OCI-M2 (cell line): Measurements from ENCODE around the gene MEOX2.

Experiments
- DNase-seq: peaks from one replicate; lab custom pipeline; 2025; ENCODE audit not compliant: unreplicated experiment; lab: John Stamatoyannopoulos, UW

The MEOX2 gene

GRCh38 chr7:15681631-15682030, 4.9 kb downstream of the MEOX2 start:
- no peak for DNase-seq

- DNase-seq = no peak
Measured at GRCh38 chr7:15681186-15681585, 5.3 kb downstream of the MEOX2 start.

- no peak for DNase-seq
Measured at GRCh38 chr7:15680446-15680845, 6.0 kb downstream of the MEOX2 start.

- no peak for DNase-seq
Measured at GRCh38 chr7:15679306-15679705, 7.2 kb downstream of the MEOX2 start.

GRCh38 chr7:15678653-15679052, 7.8 kb downstream of the MEOX2 start:
- no peak for DNase-seq

GRCh38 chr7:15675379-15675778, 11.1 kb downstream of the MEOX2 start:
- no peak for DNase-seq

- DNase-seq = no peak
Measured at GRCh38 chr7:15674586-15674985, 11.9 kb downstream of the MEOX2 start.

GRCh38 chr7:15669443-15670090, 16.9 kb downstream of the MEOX2 start:
- no peak for DNase-seq

GRCh38 chr7:15667991-15668390, 18.5 kb downstream of the MEOX2 start:
- no peak for DNase-seq

- no peak for DNase-seq
Measured at GRCh38 chr7:15662451-15662850, 24.0 kb downstream of the MEOX2 start.

GRCh38 chr7:15658247-15658646, 28.2 kb downstream of the MEOX2 start:
- DNase-seq = no peak

GRCh38 chr7:15652776-15653290, 33.6 kb downstream of the MEOX2 start:
- no peak for DNase-seq

- no peak for DNase-seq
Measured at GRCh38 chr7:15651693-15652092, 34.8 kb downstream of the MEOX2 start.

- no peak for DNase-seq
Measured at GRCh38 chr7:15650787-15651186, 35.7 kb downstream of the MEOX2 start.

GRCh38 chr7:15648461-15648961, 38.0 kb downstream of the MEOX2 start:
- DNase-seq = no peak

- DNase-seq = no peak
Measured at GRCh38 chr7:15647309-15647708, 39.2 kb downstream of the MEOX2 start.

GRCh38 chr7:15643000-15643705, 43.3 kb downstream of the MEOX2 start:
- DNase-seq = no peak

- no peak for DNase-seq
Measured at GRCh38 chr7:15628876-15629275, 57.6 kb downstream of the MEOX2 start.

GRCh38 chr7:15626041-15626440, 60.4 kb downstream of the MEOX2 start:
- no peak for DNase-seq

- no peak for DNase-seq
Measured at GRCh38 chr7:15625466-15625865, 61.0 kb downstream of the MEOX2 start.

GRCh38 chr7:15621468-15621867, 65.0 kb downstream of the MEOX2 start:
- DNase-seq = no peak

- no peak for DNase-seq
Measured at GRCh38 chr7:15620491-15621185, 65.8 kb downstream of the MEOX2 start.
